Liver (tissue), 3 donors: ENCODE data around the gene ADAMTS16.

ENCODE experiments used
- CTCF ChIP-seq: fragments of 150-350 bp; IDR thresholded peaks from 2 replicates; pipeline ENCODE4 v1.5.1; 2017; ENCODE audit warnings: improper control_type of control experiment, low read depth, low read length; ENCODE audit not compliant: missing input control
- GABPA ChIP-seq, 2 donors: IDR thresholded peaks in 1 of 2; conservative IDR thresholded peaks in 1 of 2; 2 replicates each; pipeline ENCODE4 v1.6.1; 2016; ENCODE audit warnings: antibody characterized with exemption in 2 of 2, mild to moderate bottlenecking in 1 of 2, moderate library complexity in 1 of 2
- HNF4G ChIP-seq: IDR thresholded peaks from 2 replicates; pipeline ENCODE4 v1.6.1; 2016; ENCODE audit warnings: antibody characterized with exemption
- JUND ChIP-seq, 2 donors: IDR thresholded peaks; 2 replicates each; pipeline ENCODE4 v1.6.1; 2016; ENCODE audit warnings: antibody characterized with exemption in 2 of 2
- MAX ChIP-seq: IDR thresholded peaks from 2 replicates; pipeline ENCODE4 v1.6.1; 2016; ENCODE audit warnings: antibody characterized with exemption
- NR2F2 ChIP-seq: IDR thresholded peaks from 2 replicates; pipeline ENCODE4 v1.6.1; 2016; ENCODE audit warnings: antibody characterized with exemption
- REST ChIP-seq: IDR thresholded peaks from 2 replicates; pipeline ENCODE4 v1.6.1; 2016; ENCODE audit warnings: antibody characterized with exemption, mild to moderate bottlenecking
- RXRA ChIP-seq, 2 donors: IDR thresholded peaks; 2 replicates each; pipeline ENCODE4 v1.6.1; 2017 to 2018; ENCODE audit warnings: antibody characterized with exemption in 2 of 2, mild to moderate bottlenecking in 1 of 2
- YY1 ChIP-seq: IDR thresholded peaks from 2 replicates; pipeline ENCODE4 v1.6.1; 2016; ENCODE audit warnings: antibody characterized with exemption, mild to moderate bottlenecking
- ZBTB33 ChIP-seq: IDR thresholded peaks from 2 replicates; pipeline ENCODE4 v1.6.1; 2016; ENCODE audit warnings: antibody characterized with exemption
- donor health status: healthy.
- donor health status: healthy.

GRCh38 chr5:5271786-5272321, 131.7 kb downstream of the ADAMTS16 start:
- TF ChIP-seq CTCF = no peak
- TF ChIP-seq YY1 = no peak
- no peak for TF ChIP-seq NR2F2
- no peak for TF ChIP-seq HNF4G
- no peak for TF ChIP-seq MAX
- TF ChIP-seq RXRA (IDR thresholded peaks at IDR 0.05) = no peak
- TF ChIP-seq JUND (IDR thresholded peaks at IDR 0.05) = no peak
- no peak for TF ChIP-seq REST
- no peak for TF ChIP-seq GABPA (IDR thresholded peaks at IDR 0.05 in 1 of 2, conservative IDR thresholded peaks at IDR 0.05 in 1 of 2)
- TF ChIP-seq ZBTB33 = no peak
